HG02763 (cell line): Measurements from ENCODE around the gene NCOR2.

Experiments
- ATAC-seq: cut with Tn5 transposase; IDR thresholded peaks from one replicate; pipeline ENCODE4 v1.9.1; 2021; ENCODE audit warnings: mild to moderate bottlenecking, moderate library complexity; ENCODE audit not compliant: unreplicated experiment

The NCOR2 gene

GRCh38 chr12:124566997-124567672 is at the start of gene NCOR2:
NCOR2 (minus strand) TSS chr12:124567612; CDS start chr12:124495251, 72,361 bp downstream.
- peak; percentile 29 for ATAC-seq

GRCh38 chr12:124616394-124617221 is 49.2 kb upstream of the NCOR2 start:
- ATAC-seq, result no peak

- ATAC-seq, result no peak
Measured at GRCh38 chr12:124614512-124615292, 47.3 kb upstream of the NCOR2 start.

- ATAC-seq, result no peak
Measured at GRCh38 chr12:124613151-124613585, 45.8 kb upstream of the NCOR2 start.

- ATAC-seq, result no peak
Measured at GRCh38 chr12:124612410-124612680, 44.9 kb upstream of the NCOR2 start.

GRCh38 chr12:124611559-124612409 is 44.4 kb upstream of the NCOR2 start:
- no peak for ATAC-seq

GRCh38 chr12:124610629-124611558 is 43.5 kb upstream of the NCOR2 start:
- ATAC-seq, result no peak

- ATAC-seq, result no peak
Measured at GRCh38 chr12:124610021-124610612, 42.7 kb upstream of the NCOR2 start.

GRCh38 chr12:124609041-124609989 is 41.9 kb upstream of the NCOR2 start:
- ATAC-seq, result peak; percentile 78

- peak; percentile 10 for ATAC-seq
Measured at GRCh38 chr12:124608450-124608870, 41.0 kb upstream of the NCOR2 start.

- ATAC-seq, result no peak
Measured at GRCh38 chr12:124607681-124608425, 40.4 kb upstream of the NCOR2 start.

- ATAC-seq, result no peak
Measured at GRCh38 chr12:124605883-124606774, 38.7 kb upstream of the NCOR2 start.

- no peak for ATAC-seq
Measured at GRCh38 chr12:124605150-124605882, 37.9 kb upstream of the NCOR2 start.

- ATAC-seq, result no peak
Measured at GRCh38 chr12:124604264-124604680, 36.9 kb upstream of the NCOR2 start.

GRCh38 chr12:124603831-124604251 is 36.4 kb upstream of the NCOR2 start:
- ATAC-seq, result no peak

- ATAC-seq, result no peak
Measured at GRCh38 chr12:124603100-124603541, 35.7 kb upstream of the NCOR2 start.
